Sigmoid colon (tissue), 7 donors: ENCODE data around the gene PRKN. TPM values are rescaled to one million over a fixed set of nuclear protein-coding genes. Genes with fewer than 3 reads are reported as not detected.

Experiments used
- DNase-seq: peaks from one replicate; pipeline ENCODE4 v3.0.0-alpha.2; 2019
- H3K27ac ChIP-seq, 4 donors: fragments of 200-600 bp; sonication (generic); one replicate each; pipeline ENCODE4 v1.5.1; 2016 to 2019; ENCODE audit warnings: mild to moderate bottlenecking in 1 of 4
- H3K27me3 ChIP-seq, 3 donors: fragments of 200-600 bp; sonication (generic); one replicate each; pipeline ENCODE4 v1.5.1; 2019; ENCODE audit warnings: mild to moderate bottlenecking in 1 of 3
- H3K36me3 ChIP-seq, 4 donors: fragments of 200-600 bp; sonication (generic); one replicate each; pipeline ENCODE4 v1.5.1; 2016 to 2019
- H3K4me1 ChIP-seq, 4 donors: fragments of 200-600 bp; sonication (generic); one replicate each; pipeline ENCODE4 v1.5.1; 2017 to 2019
- H3K4me3 ChIP-seq, 4 donors: fragments of 200-600 bp; sonication (generic); one replicate each; pipeline ENCODE4 v1.5.1; 2017 to 2019; ENCODE audit warnings: mild to moderate bottlenecking in 2 of 4, moderate library complexity in 1 of 4
- H3K9me3 ChIP-seq, 4 donors: fragments of 200-600 bp in 3 of 4; sonication (generic) in 3 of 4; one replicate each; pipeline versions ENCODE4 v1.5.1 to v1.6.1; 2013 to 2019
- CTCF ChIP-seq, 4 experiments: fragments of 450-650 bp in 3 of 4; fragments of 200-600 bp in 1 of 4; IDR thresholded peaks; one replicate each; pipeline ENCODE4 v1.5.1; 2016 to 2019; ENCODE audit warnings: antibody characterized with exemption in 4 of 4, mild to moderate bottlenecking in 3 of 4, moderate library complexity in 2 of 4
- EP300 ChIP-seq, 4 donors: sonication (generic); formaldehyde crosslinking; IDR thresholded peaks; one replicate each; pipeline ENCODE4 v1.6.1; 2017; ENCODE audit warnings: antibody characterized with exemption in 4 of 4
- POLR2A ChIP-seq, 2 donors: fragments of 450-650 bp; IDR thresholded peaks; one replicate each; pipeline ENCODE4 v1.6.1; 2016; ENCODE audit warnings: antibody characterized with exemption in 2 of 2, mild to moderate bottlenecking in 2 of 2, moderate library complexity in 2 of 2
- POLR2AphosphoS5 ChIP-seq, 4 donors: sonication (generic); formaldehyde crosslinking; IDR thresholded peaks; one replicate each; pipeline ENCODE4 v1.6.1; 2017; ENCODE audit warnings: antibody characterized with exemption in 4 of 4
- WGBS, 2 donors: extraction: QIAGEN DNeasy Blood & Tissue Kit; methylation state at CpG; one replicate each; pipeline ENCODE4 v1.1.7; 2013; 5-methylcytosine and 5-hydroxymethylcytosine counted together
- intact Hi-C: fragments of 100-400 bp; cut with DNase I; formaldehyde crosslinking; loops from one replicate; pipeline ENCODE4 v1.15.1; 2023
- polyA plus RNA-seq, 3 donors: library from polyadenylated mRNA; stranded (reverse); fragments of 200-250 nt; gene quantifications; one replicate each; pipeline ENCODE4 v1.2.3, GENCODE V29; 2013
- total RNA-seq, 4 donors: library from RNA; depleted of rRNA; stranded (reverse); fragments of >200 nt; gene quantifications; one replicate each; pipeline ENCODE4 v1.1.0, GENCODE V29; 2016
- donor health status: healthy with polysubstance abuse.
- donor health status: Bipolar disorder and iron deficiency.
- donor health status: healthy.

Gene PRKN
- total and polyA plus RNA-seq, 7 donors = 0.38 to 173 (median 9.7) TPM

GRCh38 chr6:161901740-161902426 is 825.7 kb downstream of the PRKN start:
- Histone ChIP-seq H3K27ac (no peak overlapping the region), H3K9me3 (no peaks in the 10 kb centered on the region), H3K4me1 (no peaks in the 10 kb centered on the region), H3K36me3 (no peaks in the 10 kb centered on the region), H3K27me3 (no peaks in the 10 kb centered on the region), H3K4me3 (no peak overlapping the region)
- TF ChIP-seq POLR2A (IDR thresholded peaks at IDR 0.05) = no peak
- no peak for TF ChIP-seq EP300 (IDR thresholded peaks at IDR 0.05)
- no peak for TF ChIP-seq POLR2AphosphoS5 (IDR thresholded peaks at IDR 0.05)
- TF ChIP-seq CTCF (IDR thresholded peaks at IDR 0.05) = no peak
- DNase-seq = no peak
- 84 to 87% methylated on average over 16 of the region's 16 CpGs for WGBS, 2 donors
- intact Hi-C loops = no loop called here

- TF ChIP-seq POLR2AphosphoS5 (IDR thresholded peaks at IDR 0.05) (no peak), EP300 (IDR thresholded peaks at IDR 0.05) (no peak), CTCF (IDR thresholded peaks at IDR 0.05) (no peak)
- no peaks in the 10 kb centered on the region for H3K4me1 ChIP-seq
- 76 to 84% methylated on average over 6 of the region's 6 CpGs for WGBS, 2 donors
- H3K27ac ChIP-seq = no peak overlapping the region
- H3K9me3 ChIP-seq = no peaks in the 10 kb centered on the region
- intact Hi-C loops = no loop called here
- no peak overlapping the region for H3K4me3 ChIP-seq
- DNase-seq = no peak
- H3K27me3 ChIP-seq = no peaks in the 10 kb centered on the region
- no peaks in the 10 kb centered on the region for H3K36me3 ChIP-seq
These were observed 833.1 kb downstream of the PRKN start for GRCh38 chr6:161894436-161894835.

GRCh38 chr6:161891542-161891941 is 836.0 kb downstream of the PRKN start:
- H3K9me3 ChIP-seq = no peaks in the 10 kb centered on the region
- H3K27me3 ChIP-seq = no peaks in the 10 kb centered on the region
- intact Hi-C loops = no loop called here
- H3K36me3 ChIP-seq = no peaks in the 10 kb centered on the region
- no peak for DNase-seq
- 85 to 90% methylated on average over 2 of the region's 2 CpGs for whole genome bisulfite sequencing, 2 donors
- H3K4me3 ChIP-seq = no peak overlapping the region
- no peaks in the 10 kb centered on the region for H3K4me1 ChIP-seq
- no peak overlapping the region for H3K27ac ChIP-seq
- no peak for TF ChIP-seq EP300 (IDR thresholded peaks at IDR 0.05)
- TF ChIP-seq CTCF (IDR thresholded peaks at IDR 0.05) = no peak

- intact Hi-C loops = no loop called here
- no peak overlapping the region for H3K27ac ChIP-seq
- no peaks in the 10 kb centered on the region for H3K4me1 ChIP-seq
- no peak for DNase-seq
- H3K27me3 ChIP-seq = no peaks in the 10 kb centered on the region
- TF ChIP-seq POLR2A (IDR thresholded peaks at IDR 0.05) (no peak), EP300 (IDR thresholded peaks at IDR 0.05) (no peak), CTCF (IDR thresholded peaks at IDR 0.05) (no peak), POLR2AphosphoS5 (IDR thresholded peaks at IDR 0.05) (no peak)
- H3K9me3 ChIP-seq = no peaks in the 10 kb centered on the region
- no peaks in the 10 kb centered on the region for H3K36me3 ChIP-seq
- peak overlapping the region in 1 of 4 donors; percentile 7 for H3K4me3 ChIP-seq
- 74 to 82% methylated on average over 15 of the region's 15 CpGs for WGBS, 2 donors
These were observed 836.7 kb downstream of the PRKN start for GRCh38 chr6:161890832-161891297.
